AG09309 (cell line): Measurements from ENCODE around the gene TRMT11.
"Not testable (repeated sequence)": the region's sequence is repeated elsewhere in the genome, so short reads cannot be mapped to it uniquely, and the experiment has no call there.

Experiments used
- DNase-seq: peaks from one replicate; pipeline ENCODE4 v3.0.0-alpha.2; 2010; ENCODE audit warnings: low read depth
- H3K4me3 ChIP-seq: 2 replicates; pipeline ENCODE4 v1.5.1; 2011; ENCODE audit warnings: mild to moderate bottlenecking, low read depth, low read length, moderate library complexity; ENCODE audit not compliant: control insufficient read depth
- CTCF ChIP-seq: IDR thresholded peaks from 2 replicates; pipeline ENCODE4 v1.5.1; 2011; ENCODE audit warnings: mild to moderate bottlenecking, low read depth, low read length, inconsistent platforms; ENCODE audit not compliant: insufficient read depth, control insufficient read depth; ENCODE audit errors: missing control alignments

TRMT11 gene

GRCh38 chr6:125949069-125949468 lies 37.3 kb upstream of the TRMT11 start:
- TF ChIP-seq CTCF, result no peak
- DNase-seq, result no peak
- no peak overlapping the region for H3K4me3 ChIP-seq

GRCh38 chr6:125950293-125950692 lies 36.0 kb upstream of the TRMT11 start:
- no peak overlapping the region for H3K4me3 ChIP-seq
- no peak for TF ChIP-seq CTCF
- DNase-seq, result peak; percentile 46

GRCh38 chr6:125950716-125951115 lies 35.6 kb upstream of the TRMT11 start:
- DNase-seq, H3K4me3 ChIP-seq: not testable (repeated sequence)

- no peak for TF ChIP-seq CTCF
These were observed 35.0 kb upstream of the TRMT11 start for GRCh38 chr6:125951323-125951722.

GRCh38 chr6:125952764-125953501 lies 33.4 kb upstream of the TRMT11 start:
- H3K4me3 ChIP-seq, result no peak overlapping the region
- TF ChIP-seq CTCF, result peak; percentile 73
- no peak for DNase-seq

More at GRCh38 chr6:125951323-125951722, 35.0 kb upstream of the TRMT11 start:
- no peak overlapping the region for H3K4me3 ChIP-seq
- no peak for DNase-seq

- H3K4me3 ChIP-seq, result no peak overlapping the region
- TF ChIP-seq CTCF, result peak; percentile 37
- DNase-seq, result no peak
These were observed 32.9 kb upstream of the TRMT11 start for GRCh38 chr6:125953502-125953875.

- DNase-seq, result no peak
- TF ChIP-seq CTCF, result no peak
- no peak overlapping the region for H3K4me3 ChIP-seq
These were observed 31.5 kb upstream of the TRMT11 start for GRCh38 chr6:125954735-125955339.
